ENCODE results near the gene CPNE5. TPM values are rescaled to one million over a fixed set of nuclear protein-coding genes. Genes with fewer than 3 reads are reported as not detected.

CPNE5 gene
- total RNA-seq, 1 donor from 2014 or later = not detected

GRCh38 chr6:36753671-36754405, 85.4 kb downstream of the CPNE5 start:
- Histone ChIP-seq H3K4me2 (no peak overlapping the region), H3K79me2 (ENCODE audit: low read depth) (no peaks in the 10 kb centered on the region), H3K36me3 (no peaks in the 10 kb centered on the region), H3K27me3 (no peaks in the 10 kb centered on the region), H3K9ac (no peak overlapping the region), H2AFZ (replicated peaks) (no peak overlapping the region), H3K27ac (no peak overlapping the region), H3K4me3 (no peak overlapping the region), H3K9me3 (ENCODE audit: low read depth) (no peaks in the 10 kb centered on the region), H3K4me1 (no peaks in the 10 kb centered on the region), H4K20me1 (ENCODE audit: low read depth) (no peaks in the 10 kb centered on the region), H3F3A (ENCODE audit: low read depth) (no peaks in the 10 kb centered on the region)
- H3K27me3 Mint-ChIP-seq (ENCODE audit: insufficient read depth, low read depth) = peaks cover 13% of the 10 kb centered on the region
- no peak overlapping the region for H3K4me3 Mint-ChIP-seq
- no peaks in the 10 kb centered on the region for H3K36me3 Mint-ChIP-seq
- no peak for TF ChIP-seq EZH2 (IDR thresholded peaks at IDR 0.05)
- TF ChIP-seq, protein P1, sequence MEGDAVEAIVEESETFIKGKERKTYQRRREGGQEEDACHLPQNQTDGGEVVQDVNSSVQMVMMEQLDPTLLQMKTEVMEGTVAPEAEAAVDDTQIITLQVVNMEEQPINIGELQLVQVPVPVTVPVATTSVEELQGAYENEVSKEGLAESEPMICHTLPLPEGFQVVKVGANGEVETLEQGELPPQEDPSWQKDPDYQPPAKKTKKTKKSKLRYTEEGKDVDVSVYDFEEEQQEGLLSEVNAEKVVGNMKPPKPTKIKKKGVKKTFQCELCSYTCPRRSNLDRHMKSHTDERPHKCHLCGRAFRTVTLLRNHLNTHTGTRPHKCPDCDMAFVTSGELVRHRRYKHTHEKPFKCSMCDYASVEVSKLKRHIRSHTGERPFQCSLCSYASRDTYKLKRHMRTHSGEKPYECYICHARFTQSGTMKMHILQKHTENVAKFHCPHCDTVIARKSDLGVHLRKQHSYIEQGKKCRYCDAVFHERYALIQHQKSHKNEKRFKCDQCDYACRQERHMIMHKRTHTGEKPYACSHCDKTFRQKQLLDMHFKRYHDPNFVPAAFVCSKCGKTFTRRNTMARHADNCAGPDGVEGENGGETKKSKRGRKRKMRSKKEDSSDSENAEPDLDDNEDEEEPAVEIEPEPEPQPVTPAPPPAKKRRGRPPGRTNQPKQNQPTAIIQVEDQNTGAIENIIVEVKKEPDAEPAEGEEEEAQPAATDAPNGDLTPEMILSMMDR (IDR thresholded peaks at IDR 0.05) = no peak
- TF ChIP-seq EZH2phosphoT487 (IDR thresholded peaks at IDR 0.05) = no peak
- H3K27ac Mint-ChIP-seq = peak overlapping the region; percentile 74
- H3K9me3 Mint-ChIP-seq = peaks cover 9% of the 10 kb centered on the region
- no peak for DNase-seq (ENCODE audit: low spot score)
- H3K4me1 Mint-ChIP-seq = peaks cover 22% of the 10 kb centered on the region

- H3K9ac ChIP-seq = no peak overlapping the region
- no peaks in the 10 kb centered on the region for H3K36me3 ChIP-seq
- H4K20me1 ChIP-seq (ENCODE audit: low read depth) = no peaks in the 10 kb centered on the region
- no peaks in the 10 kb centered on the region for H3K36me3 Mint-ChIP-seq
- H3K4me1 Mint-ChIP-seq = peaks cover 22% of the 10 kb centered on the region
- H3K4me2 ChIP-seq = no peak overlapping the region
- H3K9me3 ChIP-seq (ENCODE audit: low read depth) = no peaks in the 10 kb centered on the region
- peaks cover 9% of the 10 kb centered on the region for H3K27me3 Mint-ChIP-seq (ENCODE audit: insufficient read depth, low read depth)
- H3K27ac ChIP-seq = no peak overlapping the region
- TF ChIP-seq, protein P1 (IDR thresholded peaks at IDR 0.05) = no peak
- no peak for TF ChIP-seq EZH2phosphoT487 (IDR thresholded peaks at IDR 0.05)
- no peak for TF ChIP-seq EZH2 (IDR thresholded peaks at IDR 0.05)
- H3K4me1 ChIP-seq = no peaks in the 10 kb centered on the region
- no peak overlapping the region for H3K4me3 Mint-ChIP-seq
- peaks cover 12% of the 10 kb centered on the region for H3K9me3 Mint-ChIP-seq
- DNase-seq (ENCODE audit: low spot score) = no peak
- no peaks in the 10 kb centered on the region for H3F3A ChIP-seq (ENCODE audit: low read depth)
- H3K27me3 ChIP-seq = no peaks in the 10 kb centered on the region
- no peak overlapping the region for H3K27ac Mint-ChIP-seq
- H3K79me2 ChIP-seq (ENCODE audit: low read depth) = no peaks in the 10 kb centered on the region
- no peak overlapping the region for H3K4me3 ChIP-seq
- no peak overlapping the region for H2AFZ ChIP-seq (replicated peaks)
Measured at GRCh38 chr6:36752886-36753506, 86.2 kb downstream of the CPNE5 start.

GRCh38 chr6:36752187-36752885, 86.9 kb downstream of the CPNE5 start:
- no peak overlapping the region for H2AFZ ChIP-seq (replicated peaks)
- no peaks in the 10 kb centered on the region for H3K9me3 ChIP-seq (ENCODE audit: low read depth)
- H3K36me3 ChIP-seq = no peaks in the 10 kb centered on the region
- peaks cover 12% of the 10 kb centered on the region for H3K9me3 Mint-ChIP-seq
- TF ChIP-seq EZH2 (IDR thresholded peaks at IDR 0.05) (no peak), EZH2phosphoT487 (IDR thresholded peaks at IDR 0.05) (no peak)
- TF ChIP-seq, protein P1 (IDR thresholded peaks at IDR 0.05) = no peak
- H3K4me1 ChIP-seq = no peaks in the 10 kb centered on the region
- DNase-seq (ENCODE audit: low spot score) = no peak
- no peaks in the 10 kb centered on the region for H3F3A ChIP-seq (ENCODE audit: low read depth)
- no peak overlapping the region for H3K27ac ChIP-seq
- H3K4me1 Mint-ChIP-seq = peaks cover 22% of the 10 kb centered on the region
- no peaks in the 10 kb centered on the region for H4K20me1 ChIP-seq (ENCODE audit: low read depth)
- no peaks in the 10 kb centered on the region for H3K36me3 Mint-ChIP-seq
- H3K27me3 Mint-ChIP-seq (ENCODE audit: insufficient read depth, low read depth) = peaks cover 9% of the 10 kb centered on the region
- H3K4me2 ChIP-seq = no peak overlapping the region
- H3K4me3 ChIP-seq = no peak overlapping the region
- H3K27ac Mint-ChIP-seq = no peak overlapping the region
- no peak overlapping the region for H3K4me3 Mint-ChIP-seq
- H3K9ac ChIP-seq = no peak overlapping the region
- no peaks in the 10 kb centered on the region for H3K27me3 ChIP-seq
- no peaks in the 10 kb centered on the region for H3K79me2 ChIP-seq (ENCODE audit: low read depth)
